ENCODE measurements around the gene NR2F1-AS1.

The NR2F1-AS1 gene

GRCh38 chr5:93580927-93581445 lies at the start of gene NR2F1-AS1:
Gene NR2F1-AS1 (minus strand): TSS chr5:93581219.
- DNase-seq = peak; percentile 33

GRCh38 chr5:93626801-93627200 lies 45.8 kb upstream of the NR2F1-AS1 start:
- DNase-seq = no peak

- DNase-seq = no peak
These were observed 42.1 kb upstream of the NR2F1-AS1 start for GRCh38 chr5:93623153-93623552.

- peak; percentile 83 for DNase-seq
These were observed 41.3 kb upstream of the NR2F1-AS1 start for GRCh38 chr5:93622240-93622885.

- DNase-seq = peak; percentile 91
These were observed 40.3 kb upstream of the NR2F1-AS1 start for GRCh38 chr5:93621327-93621798.

- peak; percentile 86 for DNase-seq
These were observed 39.7 kb upstream of the NR2F1-AS1 start for GRCh38 chr5:93620487-93621326.

GRCh38 chr5:93616538-93617174 lies 35.6 kb upstream of the NR2F1-AS1 start:
- no peak for DNase-seq

- DNase-seq = no peak
These were observed 31.8 kb upstream of the NR2F1-AS1 start for GRCh38 chr5:93612855-93613243.

GRCh38 chr5:93611976-93612854 lies 31.2 kb upstream of the NR2F1-AS1 start:
- DNase-seq = no peak

GRCh38 chr5:93611273-93611975 lies 30.4 kb upstream of the NR2F1-AS1 start:
- no peak for DNase-seq

GRCh38 chr5:93610581-93611272 lies 29.7 kb upstream of the NR2F1-AS1 start:
- no peak for DNase-seq

GRCh38 chr5:93609762-93610161 lies 28.7 kb upstream of the NR2F1-AS1 start:
- no peak for DNase-seq

- no peak for DNase-seq
These were observed 27.8 kb upstream of the NR2F1-AS1 start for GRCh38 chr5:93608855-93609254.

GRCh38 chr5:93607367-93608258 lies 26.6 kb upstream of the NR2F1-AS1 start:
- no peak for DNase-seq

- DNase-seq = no peak
These were observed 25.3 kb upstream of the NR2F1-AS1 start for GRCh38 chr5:93606382-93606752.

- no peak for DNase-seq
These were observed 23.9 kb upstream of the NR2F1-AS1 start for GRCh38 chr5:93604644-93605515.

- no peak for DNase-seq
These were observed 23.0 kb upstream of the NR2F1-AS1 start for GRCh38 chr5:93603793-93604643.

All from NCI-H774 (cell line).